Gastrocnemius medialis (tissue), 4 donors: Measurements from ENCODE around the gene GMCL2.

Experiments used
- CTCF ChIP-seq, 5 experiments: fragments of 450-650 bp in 3 of 5; fragments of 200-600 bp in 2 of 5; sonication (generic) in 2 of 5; IDR thresholded peaks in 4 of 5; conservative IDR thresholded peaks in 1 of 5; 1 replicate in 4 of 5; 2 replicates in 1 of 5; pipeline ENCODE4 v1.5.1; 2016 to 2019; ENCODE audit warnings: antibody characterized with exemption in 5 of 5, mild to moderate bottlenecking in 3 of 5, moderate library complexity in 3 of 5
- POLR2A ChIP-seq, 2 donors: fragments of 450-650 bp; IDR thresholded peaks; one replicate each; pipeline ENCODE4 v1.6.1; 2017; ENCODE audit warnings: antibody characterized with exemption in 2 of 2, mild to moderate bottlenecking in 2 of 2, moderate library complexity in 2 of 2

- TF ChIP-seq POLR2A (IDR thresholded peaks at IDR 0.05) (peak; percentile 100), CTCF (IDR thresholded peaks at IDR 0.05 in 4 of 5, conservative IDR thresholded peaks at IDR 0.05 in 1 of 5) (no peak)
Observed at GRCh38 chr5:178204182-178204934, 17.2 kb upstream of the GMCL2 start, which contains the start of gene HNRNPAB.
